ENCODE results near the gene PHKG2. TPM values are rescaled to one million over a fixed set of nuclear protein-coding genes. Genes with fewer than 3 reads are reported as not detected.

Gene PHKG2
- total RNA-seq, 2 experiments from 2014 or later: 31.1 to 32.0 TPM

- Mint-ChIP-seq H3K4me3 (no peak overlapping the region), H3K27ac (no peak overlapping the region), H3K27me3 (no peaks in the 10 kb centered on the region)
These were observed 21.3 kb downstream of the PHKG2 start for GRCh38 chr16:30769379-30770089.

GRCh38 chr16:30771726-30772125, 23.5 kb downstream of the PHKG2 start:
- Mint-ChIP-seq H3K27me3 (no peaks in the 10 kb centered on the region), H3K9me3 (no peaks in the 10 kb centered on the region), H3K36me3 (peaks cover 27% of the 10 kb centered on the region), H3K4me3 (no peak overlapping the region), H3K27ac (peak overlapping the region; percentile 51), H3K4me1 (peaks cover 8% of the 10 kb centered on the region)
- no peak for DNase-seq

More at GRCh38 chr16:30769379-30770089, 21.3 kb downstream of the PHKG2 start:
- Mint-ChIP-seq H3K4me1 (no peaks in the 10 kb centered on the region), H3K9me3 (no peaks in the 10 kb centered on the region), H3K36me3 (peaks cover 30% of the 10 kb centered on the region)
- no peak for DNase-seq

- Mint-ChIP-seq H3K27me3 (no peaks in the 10 kb centered on the region), H3K27ac (no peak overlapping the region)
These were observed 25.6 kb downstream of the PHKG2 start for GRCh38 chr16:30773826-30774225.

GRCh38 chr16:30774367-30775130, 26.3 kb downstream of the PHKG2 start:
- Mint-ChIP-seq H3K4me3 (peak overlapping the region; percentile 94), H3K9me3 (no peaks in the 10 kb centered on the region), H3K27me3 (no peaks in the 10 kb centered on the region), H3K4me1 (peaks cover 16% of the 10 kb centered on the region), H3K27ac (peak overlapping the region; percentile 98), H3K36me3 (peaks cover 27% of the 10 kb centered on the region)
- no peak for DNase-seq

More at GRCh38 chr16:30773826-30774225, 25.6 kb downstream of the PHKG2 start:
- peaks cover 16% of the 10 kb centered on the region for H3K4me1 Mint-ChIP-seq
- H3K9me3 Mint-ChIP-seq: no peaks in the 10 kb centered on the region
- peaks cover 30% of the 10 kb centered on the region for H3K36me3 Mint-ChIP-seq
- DNase-seq: no peak
- no peak overlapping the region for H3K4me3 Mint-ChIP-seq

GRCh38 chr16:30775131-30775391, 26.8 kb downstream of the PHKG2 start:
- no peaks in the 10 kb centered on the region for H3K27me3 Mint-ChIP-seq
- no peaks in the 10 kb centered on the region for H3K9me3 Mint-ChIP-seq
- peak overlapping the region; percentile 98 for H3K27ac Mint-ChIP-seq
- DNase-seq: no peak
- H3K4me1 Mint-ChIP-seq: peaks cover 16% of the 10 kb centered on the region
- H3K4me3 Mint-ChIP-seq: peak overlapping the region; percentile 94
- H3K36me3 Mint-ChIP-seq: peaks cover 27% of the 10 kb centered on the region

- DNase-seq: peak; percentile 73
- Mint-ChIP-seq H3K9me3 (no peaks in the 10 kb centered on the region), H3K36me3 (peaks cover 27% of the 10 kb centered on the region), H3K4me3 (peak overlapping the region; percentile 94), H3K27ac (peak overlapping the region; percentile 98), H3K27me3 (no peaks in the 10 kb centered on the region), H3K4me1 (peaks cover 16% of the 10 kb centered on the region)
These were observed 27.4 kb downstream of the PHKG2 start for GRCh38 chr16:30775392-30776188.

- Mint-ChIP-seq H3K4me3 (peak overlapping the region; percentile 94), H3K9me3 (no peaks in the 10 kb centered on the region), H3K4me1 (peaks cover 16% of the 10 kb centered on the region), H3K36me3 (peaks cover 22% of the 10 kb centered on the region), H3K27ac (peak overlapping the region; percentile 70), H3K27me3 (no peaks in the 10 kb centered on the region)
- DNase-seq: no peak
These were observed 29.5 kb downstream of the PHKG2 start for GRCh38 chr16:30777591-30778297.

- DNase-seq: no peak
- H3K4me3 Mint-ChIP-seq: no peak overlapping the region
These were observed 30.5 kb downstream of the PHKG2 start for GRCh38 chr16:30778549-30779244.

GRCh38 chr16:30779596-30779995, 31.4 kb downstream of the PHKG2 start:
- H3K36me3 Mint-ChIP-seq: peaks cover 18% of the 10 kb centered on the region

More at GRCh38 chr16:30778549-30779244, 30.5 kb downstream of the PHKG2 start:
- no peaks in the 10 kb centered on the region for H3K9me3 Mint-ChIP-seq
- H3K4me1 Mint-ChIP-seq: peaks cover 16% of the 10 kb centered on the region
- H3K27me3 Mint-ChIP-seq: no peaks in the 10 kb centered on the region
- peaks cover 23% of the 10 kb centered on the region for H3K36me3 Mint-ChIP-seq
- H3K27ac Mint-ChIP-seq: no peak overlapping the region

GRCh38 chr16:30780021-30780420, 31.8 kb downstream of the PHKG2 start:
- Mint-ChIP-seq H3K27ac (no peak overlapping the region), H3K4me1 (peaks cover 18% of the 10 kb centered on the region), H3K36me3 (peaks cover 15% of the 10 kb centered on the region), H3K9me3 (no peaks in the 10 kb centered on the region), H3K27me3 (no peaks in the 10 kb centered on the region), H3K4me3 (no peak overlapping the region)
- no peak for DNase-seq

More at GRCh38 chr16:30779596-30779995, 31.4 kb downstream of the PHKG2 start:
- Mint-ChIP-seq H3K27ac (no peak overlapping the region), H3K9me3 (no peaks in the 10 kb centered on the region), H3K4me3 (no peak overlapping the region), H3K27me3 (no peaks in the 10 kb centered on the region), H3K4me1 (peaks cover 16% of the 10 kb centered on the region)
- no peak for DNase-seq

GRCh38 chr16:30780549-30780948, 32.3 kb downstream of the PHKG2 start:
- no peak for DNase-seq
- H3K27ac Mint-ChIP-seq: no peak overlapping the region
- peaks cover 13% of the 10 kb centered on the region for H3K36me3 Mint-ChIP-seq
- H3K4me1 Mint-ChIP-seq: peaks cover 20% of the 10 kb centered on the region
- H3K9me3 Mint-ChIP-seq: no peaks in the 10 kb centered on the region
- no peaks in the 10 kb centered on the region for H3K27me3 Mint-ChIP-seq
- no peak overlapping the region for H3K4me3 Mint-ChIP-seq

- H3K4me1 Mint-ChIP-seq: peaks cover 17% of the 10 kb centered on the region
- H3K27ac Mint-ChIP-seq: no peak overlapping the region
- no peak overlapping the region for H3K4me3 Mint-ChIP-seq
- no peaks in the 10 kb centered on the region for H3K27me3 Mint-ChIP-seq
- no peaks in the 10 kb centered on the region for H3K9me3 Mint-ChIP-seq
- peaks cover 6% of the 10 kb centered on the region for H3K36me3 Mint-ChIP-seq
- DNase-seq: no peak
These were observed 34.5 kb downstream of the PHKG2 start for GRCh38 chr16:30782486-30783279.

- no peaks in the 10 kb centered on the region for H3K27me3 Mint-ChIP-seq
- no peak overlapping the region for H3K27ac Mint-ChIP-seq
- H3K4me1 Mint-ChIP-seq: peaks cover 20% of the 10 kb centered on the region
- peaks cover 6% of the 10 kb centered on the region for H3K36me3 Mint-ChIP-seq
- DNase-seq: no peak
- H3K4me3 Mint-ChIP-seq: no peak overlapping the region
- H3K9me3 Mint-ChIP-seq: no peaks in the 10 kb centered on the region
These were observed 35.3 kb downstream of the PHKG2 start for GRCh38 chr16:30783280-30784109.

All from activated naive CD8-positive, alpha-beta T cell treated with anti-CD3 and anti-CD28 coated beads for 36 hours (primary cell).